Activated CD8-positive, alpha-beta memory T cell treated with anti-CD3 and anti-CD28 coated beads for 36 hours (primary cell): ENCODE data around the gene SMIM35. TPM values are rescaled to one million over a fixed set of nuclear protein-coding genes. Genes with fewer than 3 reads are reported as not detected.
"Not testable (repeated sequence)": the region's sequence is repeated elsewhere in the genome, so short reads cannot be mapped to it uniquely, and the experiment has no call there.

Source experiments
- CTCF ChIA-PET: fragments of 350-600 bp; sonication (Branson Sonifier 250); formaldehyde crosslinking; loops from one replicate; lab custom pipeline; 2021; ENCODE audit warnings: antibody characterized with exemption; lab: Charles Lee
- POLR2A ChIA-PET: fragments of 350-600 bp; sonication (Branson Sonifier 250); formaldehyde crosslinking; loops from one replicate; lab custom pipeline; 2021; ENCODE audit warnings: antibody characterized with exemption; lab: Charles Lee
- total RNA-seq, 2 experiments: library from RNA; stranded (reverse); gene quantifications; one replicate each; pipeline ENCODE4 v1.2.3, GENCODE V29; 2021

Gene SMIM35
- total RNA-seq, 2 experiments from 2014 or later: 0.13 to 0.32 TPM

DNA sequence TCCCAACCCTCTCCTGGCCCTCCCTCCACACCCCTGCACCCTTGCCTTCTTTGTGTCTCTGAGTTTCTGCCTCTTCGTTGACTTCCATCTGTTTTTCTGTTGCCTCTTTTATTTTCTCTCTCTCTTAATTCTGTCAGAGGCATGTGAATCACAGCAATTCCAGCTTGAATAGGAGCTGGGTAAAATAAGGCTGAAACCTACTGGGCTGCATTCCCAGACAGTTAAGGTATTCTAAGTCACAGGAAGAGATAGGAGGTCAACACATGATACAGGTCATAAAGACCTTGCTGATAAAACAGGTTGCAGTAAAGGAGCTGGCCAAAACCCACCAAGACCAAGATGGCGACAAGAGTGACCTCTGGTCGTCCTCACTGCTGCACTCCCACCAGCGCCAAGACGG is 24.1 kb downstream of the SMIM35 start:
- CTCF ChIA-PET: interaction anchor here (0.8 to 2.6 kb wide), 2 partner anchors 10 to 116 kb away, joined by 3 to 9 read pairs; no protein-coding TSS in a partner anchor
- POLR2A ChIA-PET: not testable (repeated sequence)

DNA sequence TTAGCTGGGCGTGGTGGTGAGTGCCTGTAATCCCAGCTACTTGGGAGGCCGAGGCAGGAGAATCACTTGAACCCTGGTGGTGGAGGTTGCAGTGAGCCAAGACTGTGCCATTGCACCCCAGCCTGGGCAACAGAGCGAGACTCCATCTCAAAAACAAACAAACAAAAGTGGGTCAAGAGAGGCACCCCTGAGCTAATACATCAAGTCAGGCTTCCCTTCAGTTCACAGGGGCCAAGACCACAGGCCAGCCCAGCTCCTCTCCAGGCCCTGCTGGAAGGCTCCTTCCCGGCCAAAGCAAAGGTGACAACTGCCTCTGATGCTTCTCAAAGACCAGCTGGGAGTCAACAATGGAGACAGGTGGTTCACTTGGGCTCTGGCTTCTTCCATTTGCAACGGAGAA is 24.6 kb downstream of the SMIM35 start:
- POLR2A ChIA-PET: not testable (repeated sequence)
- CTCF ChIA-PET: interaction anchor here (0.8 to 2.6 kb wide), 2 partner anchors 9 to 115 kb away, joined by 3 to 9 read pairs; no protein-coding TSS in a partner anchor

DNA sequence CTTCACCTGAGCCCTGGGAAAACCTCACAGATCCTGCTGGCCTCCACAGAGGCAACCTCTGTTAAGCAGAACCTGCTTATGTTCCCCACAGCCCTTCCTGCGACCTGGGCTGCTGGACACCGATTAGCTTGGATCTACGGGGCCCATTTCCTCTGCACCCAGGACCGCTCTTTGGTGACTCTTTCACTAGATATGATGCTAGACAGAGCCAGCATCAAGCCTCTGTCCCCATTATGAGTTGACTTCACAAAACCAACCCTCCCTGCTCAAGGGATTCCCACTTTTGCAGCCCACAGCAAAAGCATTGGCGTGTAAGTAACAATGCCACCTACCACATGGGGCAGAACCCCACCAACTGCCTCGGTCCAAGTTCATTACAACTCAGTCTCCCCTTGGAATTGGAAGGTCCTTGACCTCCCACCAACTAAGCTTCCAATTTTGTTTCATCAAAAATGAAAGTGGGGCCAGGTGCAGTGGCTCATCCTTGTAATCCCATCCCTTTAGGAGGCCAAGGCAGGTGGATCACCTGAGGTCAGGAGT is 25.1 kb downstream of the SMIM35 start:
- ChIA-PET POLR2A (interaction anchor here (0.5 kb wide), 1 partner anchor 13 kb away, joined by 3 read pairs; no protein-coding TSS in a partner anchor), CTCF (interaction anchor here (0.6 to 2.6 kb wide), 4 partner anchors 9 to 350 kb away, joined by 3 to 9 read pairs (median 4); no protein-coding TSS in a partner anchor)

- ChIA-PET POLR2A (no interaction called here), CTCF (interaction anchor here (0.6 to 2.6 kb wide), 2 partner anchors 8 to 11 kb away, joined by 3 to 9 read pairs; no protein-coding TSS in a partner anchor)
Observed at GRCh38 chr11:118060869-118061268, 25.9 kb downstream of the SMIM35 start.

- ChIA-PET POLR2A (no interaction called here), CTCF (interaction anchor here (0.6 to 2.9 kb wide), 2 partner anchors 114 to 236 kb away, joined by 3 to 12 read pairs; no protein-coding TSS in a partner anchor)
Observed at GRCh38 chr11:118060081-118060661, 26.6 kb downstream of the SMIM35 start.

GRCh38 chr11:118059246-118059940 is 27.4 kb downstream of the SMIM35 start:
- POLR2A ChIA-PET: no interaction called here

DNA sequence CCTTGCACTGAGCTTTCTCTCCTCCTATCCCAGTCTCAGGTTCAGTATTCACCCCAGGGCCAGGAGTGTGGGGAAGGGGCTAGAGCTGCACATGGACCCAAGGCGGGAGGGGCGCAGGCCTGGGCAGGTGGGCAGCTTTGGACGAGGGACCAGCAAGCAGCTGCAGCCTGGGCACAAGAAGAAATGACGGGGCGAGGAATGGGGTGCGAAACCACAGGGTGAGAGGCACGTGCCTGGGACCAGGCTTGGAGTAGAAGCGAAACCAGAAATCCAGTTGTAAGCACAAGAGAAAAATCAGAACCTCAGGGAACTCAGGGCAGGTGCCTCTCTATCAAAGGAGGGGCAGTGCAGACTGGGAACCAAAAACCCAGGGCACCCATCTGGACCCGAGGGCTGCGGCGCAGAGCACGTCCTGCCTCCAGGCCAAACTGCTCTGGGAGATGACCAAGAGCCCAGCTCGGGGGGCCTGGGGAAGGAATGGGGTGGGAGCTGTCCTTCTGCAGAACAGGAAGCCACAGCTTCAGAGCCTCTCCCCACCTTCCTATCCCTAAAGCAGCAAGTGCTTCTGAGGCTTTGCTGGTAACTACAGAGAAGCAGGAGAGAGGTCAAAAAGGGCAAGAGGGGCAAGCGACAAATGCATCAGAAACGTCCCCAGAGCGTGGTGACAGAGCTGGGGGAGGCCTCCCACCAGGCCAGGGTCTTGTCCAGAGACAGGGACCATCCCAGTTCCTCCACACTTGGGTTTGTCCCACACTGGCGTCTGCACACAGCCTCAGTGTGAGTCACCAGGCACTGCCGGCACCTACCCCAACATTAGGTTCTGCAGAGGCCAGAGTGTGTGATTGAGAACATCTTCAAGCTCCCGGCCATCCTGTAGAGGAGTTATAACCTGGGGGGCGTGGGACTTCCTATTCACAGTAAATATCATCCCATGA is 28.2 kb downstream of the SMIM35 start:
- POLR2A ChIA-PET: interaction anchor here (0.6 kb wide), 1 partner anchor 189 kb away, joined by 3 read pairs; no protein-coding TSS in a partner anchor
- CTCF ChIA-PET: interaction anchor here (0.6 to 2.9 kb wide), 3 partner anchors 21 to 214 kb away, joined by 3 to 12 read pairs (median 3); no protein-coding TSS in a partner anchor

More at GRCh38 chr11:118059246-118059940, 27.4 kb downstream of the SMIM35 start:
- CTCF ChIA-PET: interaction anchor here (0.6 to 2.9 kb wide), 2 partner anchors 113 to 236 kb away, joined by 3 to 12 read pairs; no protein-coding TSS in a partner anchor

DNA sequence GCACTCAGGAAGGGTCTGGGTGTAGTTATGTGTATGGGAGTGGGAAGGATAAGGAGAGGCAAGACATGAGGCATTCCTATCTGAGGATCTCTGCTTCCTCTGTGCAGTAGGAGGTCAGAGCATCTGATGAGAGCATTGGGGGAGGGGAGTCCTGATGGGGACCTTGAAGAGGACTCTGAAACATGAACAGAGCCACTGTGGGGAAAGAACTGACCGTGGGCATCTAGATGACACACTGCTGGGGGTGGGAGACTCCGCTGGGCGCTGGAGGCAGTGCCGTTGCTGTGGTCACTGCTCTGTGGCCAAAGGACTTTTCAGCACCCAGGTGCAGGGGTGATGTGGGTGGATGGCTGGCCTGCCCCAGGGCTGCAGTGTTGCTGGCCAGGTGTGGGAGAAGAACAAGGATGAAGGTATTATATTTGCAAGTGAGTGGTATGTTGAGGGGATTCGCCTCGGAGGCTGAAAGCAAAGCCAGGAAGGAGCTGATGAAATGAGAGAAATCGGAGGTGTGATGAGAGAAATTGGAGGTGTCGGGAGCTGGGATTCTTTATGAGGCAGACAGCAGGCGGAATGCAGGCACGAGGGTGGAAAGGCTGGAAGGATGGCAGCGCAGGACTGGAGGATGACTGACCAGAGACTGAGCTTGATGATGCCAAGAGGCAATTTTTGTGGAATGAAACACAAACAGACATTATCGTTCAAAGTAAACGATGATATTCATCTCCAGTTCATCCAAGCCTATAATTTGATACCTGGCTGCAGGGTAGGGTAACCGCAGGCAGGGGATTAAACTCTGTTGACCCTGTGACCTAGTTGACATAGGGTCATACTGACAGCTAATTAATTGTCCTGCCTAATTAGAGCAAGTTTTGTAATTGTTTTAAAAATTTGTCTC is 29.3 kb downstream of the SMIM35 start:
- POLR2A ChIA-PET: no interaction called here
- CTCF ChIA-PET: interaction anchor here (0.6 to 2.9 kb wide), 3 partner anchors 22 to 213 kb away, joined by 3 to 12 read pairs (median 3); no protein-coding TSS in a partner anchor

DNA sequence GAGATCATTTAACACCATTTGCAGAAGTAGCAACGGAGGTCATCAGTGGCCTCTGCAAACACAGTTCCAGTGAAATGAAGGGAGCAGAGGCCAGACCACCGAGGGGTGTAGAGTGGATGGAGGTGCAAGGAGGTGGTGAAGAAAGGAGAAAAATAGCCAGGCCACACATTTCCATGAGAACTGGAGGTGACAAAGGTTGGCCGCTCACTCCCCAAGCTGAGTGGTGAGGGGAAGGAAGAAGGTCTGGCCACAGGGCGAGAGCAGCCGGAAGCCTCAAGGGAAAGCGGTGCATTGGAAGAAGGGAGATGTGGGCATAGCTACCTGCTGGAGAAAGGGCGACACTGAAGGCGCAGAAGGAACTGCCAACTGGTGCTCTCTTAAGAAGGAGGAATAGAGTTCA is 30.0 kb downstream of the SMIM35 start:
- ChIA-PET POLR2A (no interaction called here), CTCF (interaction anchor here (0.8 kb wide), 1 partner anchor 109 kb away, joined by 3 read pairs; no protein-coding TSS in a partner anchor)

DNA sequence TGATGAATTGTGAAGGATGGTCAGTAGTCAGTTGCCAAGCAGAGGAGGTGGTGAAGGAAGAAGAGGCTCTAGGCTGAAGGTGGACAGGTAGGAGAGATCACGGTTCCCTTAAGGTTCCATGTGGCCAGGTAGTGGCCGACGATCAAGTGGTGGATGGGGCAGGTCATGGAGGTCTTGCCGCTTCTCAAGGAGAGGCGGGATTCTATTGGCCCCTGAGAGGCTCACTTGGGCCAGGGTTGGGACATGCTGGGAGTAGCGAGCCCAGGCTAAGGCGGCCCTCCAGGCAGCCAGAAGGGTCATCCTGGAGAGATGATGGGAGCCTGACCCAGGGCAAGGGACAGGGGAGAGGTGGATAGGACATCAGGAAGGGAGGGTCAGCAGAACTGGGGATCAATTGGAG is 30.8 kb downstream of the SMIM35 start:
- ChIA-PET CTCF (interaction anchor here (1.3 to 5.5 kb wide), 4 partner anchors 107 to 248 kb away, joined by 3 to 45 read pairs (median 38); no protein-coding TSS in a partner anchor), POLR2A (no interaction called here)

GRCh38 chr11:118054712-118055640 is 31.8 kb downstream of the SMIM35 start:
- CTCF ChIA-PET: interaction anchor here (1.1 to 5.5 kb wide), 9 partner anchors 81 to 247 kb away, joined by 3 to 64 read pairs (median 21); partner anchors contain the start of gene FXYD2
- POLR2A ChIA-PET: interaction anchor here (0.6 kb wide), 1 partner anchor 12 kb away, joined by 3 read pairs; no protein-coding TSS in a partner anchor

- POLR2A ChIA-PET: interaction anchor here (0.5 to 2.6 kb wide), 6 partner anchors 50 to 182 kb away, joined by 3 to 25 read pairs (median 6); no protein-coding TSS in a partner anchor
Observed at GRCh38 chr11:118052581-118053206, 34.1 kb downstream of the SMIM35 start.

GRCh38 chr11:118051611-118052461 is 34.9 kb downstream of the SMIM35 start:
- POLR2A ChIA-PET: interaction anchor here (0.6 to 2.6 kb wide), 10 partner anchors 10 to 101 kb away, joined by 3 to 25 read pairs (median 4); no protein-coding TSS in a partner anchor
- CTCF ChIA-PET: interaction anchor here (0.9 to 5.5 kb wide), 21 partner anchors 12 to 244 kb away, joined by 3 to 64 read pairs (median 5); partner anchors contain the start of gene IL10RA

More at GRCh38 chr11:118052581-118053206, 34.1 kb downstream of the SMIM35 start:
- CTCF ChIA-PET: interaction anchor here (0.6 to 5.5 kb wide), 42 partner anchors 9 to 620 kb away, joined by 3 to 64 read pairs (median 4); partner anchors contain the start of genes FXYD2 and IL10RA

GRCh38 chr11:118051136-118051610 is 35.6 kb downstream of the SMIM35 start:
- POLR2A ChIA-PET: interaction anchor here (0.6 to 2.6 kb wide), 7 partner anchors 9 to 100 kb away, joined by 3 to 25 read pairs (median 3); no protein-coding TSS in a partner anchor
- CTCF ChIA-PET: interaction anchor here (0.6 to 5.5 kb wide), 14 partner anchors 11 to 243 kb away, joined by 3 to 64 read pairs (median 4); no protein-coding TSS in a partner anchor
